PFSK-1 (cell line): ENCODE measurements around the gene ZNF674.

ENCODE experiments used
- FOXP2 ChIP-seq: optimal IDR thresholded peaks from 2 replicates; pipeline ENCODE3; 2011; ENCODE audit warnings: borderline replicate concordance, control low read depth, inconsistent platforms; ENCODE audit not compliant: insufficient read depth; ENCODE audit errors: extremely low read length, extremely low read depth
- POLR2AphosphoS5 ChIP-seq: IDR thresholded peaks from 2 replicates; pipeline ENCODE4 v1.6.1; 2012; ENCODE audit warnings: low read depth, mild to moderate bottlenecking, control low read depth, low read length, moderate library complexity
- SIN3A ChIP-seq: IDR thresholded peaks from 2 replicates; pipeline ENCODE4 v1.6.1; 2012; ENCODE audit warnings: mild to moderate bottlenecking, low read length, moderate library complexity, borderline replicate concordance; ENCODE audit not compliant: insufficient read depth
- TAF1 ChIP-seq: IDR thresholded peaks from 2 replicates; pipeline ENCODE4 v1.6.1; 2012; ENCODE audit warnings: low read length, control low read depth, borderline replicate concordance; ENCODE audit not compliant: insufficient read depth
- TF ChIP-seq, protein P1 (sequence below), 2 experiments: IDR thresholded peaks; 2 replicates each; pipeline versions ENCODE4 v1.6.1 to v1.8.0; 2011 to 2012; ENCODE audit warnings: low read depth in 2 of 2, low read length in 2 of 2, control low read depth in 1 of 2, inconsistent platforms in 1 of 2, mild to moderate bottlenecking in 1 of 2, moderate library complexity in 1 of 2; ENCODE audit not compliant: insufficient read depth in 1 of 2

Gene ZNF674

DNA sequence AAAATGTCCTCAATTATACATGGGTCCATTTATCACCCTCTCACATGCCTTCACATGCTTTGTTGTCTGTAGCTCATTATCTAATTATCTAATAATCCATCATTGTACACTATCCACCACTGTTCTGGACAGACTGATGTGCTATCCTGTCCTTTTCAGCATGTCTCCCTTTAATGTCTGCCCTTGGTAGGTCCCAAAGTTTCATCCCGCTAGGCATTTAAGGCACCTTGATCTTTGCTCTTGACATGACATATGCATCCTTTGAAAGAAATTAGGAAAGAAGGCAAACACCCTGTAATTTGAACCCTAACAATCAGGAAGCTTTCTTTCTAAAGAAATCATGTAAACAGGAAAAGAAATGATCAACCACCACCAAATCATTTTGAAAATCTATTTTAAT is 34.0 kb upstream of the ZNF674 start:
- TF ChIP-seq, protein P1, sequence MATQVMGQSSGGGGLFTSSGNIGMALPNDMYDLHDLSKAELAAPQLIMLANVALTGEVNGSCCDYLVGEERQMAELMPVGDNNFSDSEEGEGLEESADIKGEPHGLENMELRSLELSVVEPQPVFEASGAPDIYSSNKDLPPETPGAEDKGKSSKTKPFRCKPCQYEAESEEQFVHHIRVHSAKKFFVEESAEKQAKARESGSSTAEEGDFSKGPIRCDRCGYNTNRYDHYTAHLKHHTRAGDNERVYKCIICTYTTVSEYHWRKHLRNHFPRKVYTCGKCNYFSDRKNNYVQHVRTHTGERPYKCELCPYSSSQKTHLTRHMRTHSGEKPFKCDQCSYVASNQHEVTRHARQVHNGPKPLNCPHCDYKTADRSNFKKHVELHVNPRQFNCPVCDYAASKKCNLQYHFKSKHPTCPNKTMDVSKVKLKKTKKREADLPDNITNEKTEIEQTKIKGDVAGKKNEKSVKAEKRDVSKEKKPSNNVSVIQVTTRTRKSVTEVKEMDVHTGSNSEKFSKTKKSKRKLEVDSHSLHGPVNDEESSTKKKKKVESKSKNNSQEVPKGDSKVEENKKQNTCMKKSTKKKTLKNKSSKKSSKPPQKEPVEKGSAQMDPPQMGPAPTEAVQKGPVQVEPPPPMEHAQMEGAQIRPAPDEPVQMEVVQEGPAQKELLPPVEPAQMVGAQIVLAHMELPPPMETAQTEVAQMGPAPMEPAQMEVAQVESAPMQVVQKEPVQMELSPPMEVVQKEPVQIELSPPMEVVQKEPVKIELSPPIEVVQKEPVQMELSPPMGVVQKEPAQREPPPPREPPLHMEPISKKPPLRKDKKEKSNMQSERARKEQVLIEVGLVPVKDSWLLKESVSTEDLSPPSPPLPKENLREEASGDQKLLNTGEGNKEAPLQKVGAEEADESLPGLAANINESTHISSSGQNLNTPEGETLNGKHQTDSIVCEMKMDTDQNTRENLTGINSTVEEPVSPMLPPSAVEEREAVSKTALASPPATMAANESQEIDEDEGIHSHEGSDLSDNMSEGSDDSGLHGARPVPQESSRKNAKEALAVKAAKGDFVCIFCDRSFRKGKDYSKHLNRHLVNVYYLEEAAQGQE (IDR thresholded peaks at IDR 0.05; ENCODE audit: insufficient read depth in 1 of 2, low read depth in 2 of 2, low read length in 2 of 2), result no peak
- TF ChIP-seq TAF1 (no peak), POLR2AphosphoS5 (no peak), FOXP2 (no peak), SIN3A (no peak)

DNA sequence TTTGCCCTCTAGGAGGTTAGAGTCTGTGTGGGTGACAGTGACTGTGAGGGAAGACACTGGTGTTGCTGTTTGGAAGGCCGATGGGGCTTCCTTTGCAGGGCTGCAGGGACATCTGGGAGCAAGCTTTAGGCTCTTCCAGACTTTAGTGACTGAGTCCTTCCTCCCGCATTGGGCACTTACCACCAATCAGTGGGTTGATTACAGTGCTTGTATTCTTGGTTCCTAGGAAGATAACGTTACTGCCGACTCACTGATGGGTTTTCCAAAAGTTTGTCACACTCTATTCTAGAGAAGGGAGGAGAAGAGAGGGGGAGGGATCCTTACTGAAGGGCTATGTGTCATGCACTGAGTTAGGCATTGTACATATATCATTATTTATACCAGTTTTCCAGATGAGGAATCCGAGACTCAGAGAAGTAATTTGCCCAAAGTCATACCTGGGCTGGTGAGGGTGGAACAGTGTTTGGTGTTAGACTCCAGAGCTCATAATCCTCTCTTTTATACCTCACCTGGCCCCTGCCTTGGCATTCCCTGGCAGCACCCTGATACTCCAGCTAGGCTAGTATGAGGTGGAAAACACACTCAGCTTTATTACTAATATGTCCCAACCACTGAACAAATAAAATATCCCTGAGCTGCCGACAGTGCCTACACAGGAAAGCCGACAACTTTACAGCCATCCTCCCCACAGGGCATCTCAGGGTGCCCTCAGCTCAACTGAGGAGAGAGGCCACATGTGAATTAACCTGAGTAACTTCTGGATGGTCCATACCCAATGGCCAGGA is 32.2 kb upstream of the ZNF674 start:
- TF ChIP-seq, protein P1 (IDR thresholded peaks at IDR 0.05; ENCODE audit: insufficient read depth in 1 of 2, low read depth in 2 of 2, low read length in 2 of 2), result no peak
- TF ChIP-seq FOXP2, result no peak
- TF ChIP-seq SIN3A, result no peak
- no peak for TF ChIP-seq POLR2AphosphoS5
- TF ChIP-seq TAF1, result no peak

DNA sequence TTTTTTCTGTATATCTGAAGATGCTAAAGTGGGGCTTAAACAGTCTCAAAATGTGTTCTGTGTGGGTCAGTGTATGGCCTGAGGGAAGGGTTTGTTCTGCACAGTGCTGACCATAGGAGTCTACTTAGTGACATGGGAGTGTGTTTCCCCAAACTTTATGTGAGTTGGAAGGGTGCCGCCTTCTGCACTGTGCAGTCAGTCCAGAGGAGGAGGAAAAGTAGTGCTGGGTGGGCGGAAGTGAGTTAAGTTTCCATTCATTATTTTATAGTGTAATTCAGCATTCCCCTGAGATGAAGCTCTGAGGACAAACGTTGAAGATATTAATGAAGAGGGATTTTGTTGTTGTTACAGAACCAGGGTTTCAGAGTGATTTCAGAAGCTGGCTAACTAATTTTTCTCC is 31.2 kb upstream of the ZNF674 start:
- TF ChIP-seq TAF1, result no peak
- TF ChIP-seq POLR2AphosphoS5, result no peak
- no peak for TF ChIP-seq FOXP2
- no peak for TF ChIP-seq SIN3A
- TF ChIP-seq, protein P1 (IDR thresholded peaks at IDR 0.05; ENCODE audit: insufficient read depth in 1 of 2, low read depth in 2 of 2, low read length in 2 of 2), result no peak

DNA sequence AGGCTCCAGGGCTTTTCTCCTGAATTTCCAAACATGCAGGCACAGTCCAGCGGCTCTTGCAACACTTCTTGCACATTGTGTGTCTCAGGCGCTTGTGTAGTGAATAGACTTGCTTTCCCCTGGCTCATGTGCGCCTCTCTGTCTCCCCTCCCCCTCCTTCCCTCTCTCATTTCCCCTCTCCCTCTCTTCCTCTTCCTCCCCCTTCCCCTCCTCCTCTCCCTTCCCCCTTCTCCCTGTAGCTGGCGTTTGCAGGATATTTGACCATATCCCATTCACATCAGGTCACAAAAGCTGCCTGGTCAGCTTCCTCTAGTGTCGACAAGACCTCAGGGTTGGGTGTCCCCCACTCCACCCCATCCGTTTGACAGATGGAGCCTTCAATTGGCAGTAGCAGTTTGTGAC is 30.8 kb upstream of the ZNF674 start:
- TF ChIP-seq, protein P1 (IDR thresholded peaks at IDR 0.05; ENCODE audit: insufficient read depth in 1 of 2, low read depth in 2 of 2, low read length in 2 of 2), result peak in 1 of 2 experiments; percentile 46; a peak in 1 of 4 replicates
- no peak; the same call in 1 of the 2 replicates for TF ChIP-seq SIN3A

DNA sequence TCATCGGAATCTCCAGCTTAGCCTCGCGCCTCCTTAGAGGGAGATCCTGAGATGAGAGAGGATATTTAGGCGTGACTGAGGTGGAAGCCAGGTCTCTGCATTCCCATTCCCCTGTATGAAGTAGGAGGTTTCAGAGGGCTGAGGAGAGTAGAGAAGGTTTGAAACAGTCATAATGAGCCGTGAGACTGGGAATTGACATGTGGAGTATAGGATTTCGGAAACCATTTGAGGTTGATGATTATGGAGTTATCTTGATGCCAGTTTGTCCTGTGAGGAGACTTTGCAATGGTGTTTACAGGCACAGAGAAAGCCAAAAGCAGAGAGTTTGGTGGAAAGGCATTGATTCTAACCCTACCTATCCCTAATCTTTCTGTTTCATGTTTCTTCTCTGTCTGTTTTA is 30.4 kb upstream of the ZNF674 start:
- TF ChIP-seq, protein P1 (IDR thresholded peaks at IDR 0.05; ENCODE audit: insufficient read depth in 1 of 2, low read depth in 2 of 2, low read length in 2 of 2), result no peak
- TF ChIP-seq FOXP2 (no peak), POLR2AphosphoS5 (no peak), TAF1 (no peak), SIN3A (no peak)
